ENCODE data around the gene DPP10.

The DPP10 gene

GRCh38 chr2:115491186-115491793 is 1048.8 kb downstream of the DPP10 start:
- no peak overlapping the region for H3K4me3 ChIP-seq (ENCODE audit: control insufficient read depth, low read depth, low read length)
- TF ChIP-seq CTCF (conservative IDR thresholded peaks at IDR 0.05; ENCODE audit: control insufficient read depth, insufficient read depth, low read depth, low read length), result no peak
- no peak for DNase-seq (ENCODE audit: low read depth)

GRCh38 chr2:115505331-115505730 is 1062.9 kb downstream of the DPP10 start:
- no peak overlapping the region for H3K4me3 ChIP-seq (ENCODE audit: control insufficient read depth, low read depth, low read length)
- DNase-seq (ENCODE audit: low read depth), result no peak
- TF ChIP-seq CTCF (conservative IDR thresholded peaks at IDR 0.05; ENCODE audit: control insufficient read depth, insufficient read depth, low read depth, low read length), result no peak

DNA sequence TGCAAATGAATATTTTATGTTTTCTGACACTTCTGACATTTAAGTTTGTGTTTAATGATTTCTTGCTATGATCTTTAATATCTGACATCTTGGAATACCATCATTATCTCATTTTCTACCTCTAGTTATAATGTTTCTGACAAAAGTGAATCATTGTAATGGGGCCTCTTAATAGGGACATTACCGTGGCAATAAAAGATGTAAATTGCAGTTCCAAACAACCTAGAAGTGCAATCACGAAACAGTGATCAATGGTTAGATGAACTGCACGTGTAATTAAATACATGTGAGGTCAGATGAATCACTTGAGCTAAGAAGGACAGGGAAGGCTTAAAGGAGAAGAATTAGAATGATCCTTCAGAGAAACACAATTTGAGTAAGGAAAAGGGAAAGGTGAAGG is 1078.3 kb downstream of the DPP10 start:
- H3K4me3 ChIP-seq (ENCODE audit: control insufficient read depth, low read depth, low read length), result no peak overlapping the region
- TF ChIP-seq CTCF (conservative IDR thresholded peaks at IDR 0.05; ENCODE audit: control insufficient read depth, insufficient read depth, low read depth, low read length), result no peak
- DNase-seq (ENCODE audit: low read depth), result no peak

DNA sequence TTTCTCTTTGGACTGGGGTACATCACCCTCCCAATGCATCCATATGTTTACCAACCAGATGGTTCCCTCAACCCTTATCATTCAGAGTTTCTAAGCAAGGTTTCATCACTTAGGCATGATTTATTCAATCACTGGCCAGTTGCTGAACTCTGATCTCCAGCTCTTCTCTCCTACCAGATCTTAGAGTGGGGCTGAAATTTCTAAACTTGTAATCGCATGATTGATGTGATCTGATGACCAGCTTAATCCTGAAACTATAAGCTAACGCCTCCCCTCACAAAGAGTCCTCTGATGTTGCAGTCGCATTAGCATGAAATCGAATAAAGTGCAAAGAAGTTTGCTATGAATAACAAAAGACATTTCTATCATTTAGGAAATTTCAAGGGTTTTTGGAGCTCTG is 1082.0 kb downstream of the DPP10 start:
- TF ChIP-seq CTCF (conservative IDR thresholded peaks at IDR 0.05; ENCODE audit: control insufficient read depth, insufficient read depth, low read depth, low read length), result no peak
- no peak overlapping the region for H3K4me3 ChIP-seq (ENCODE audit: control insufficient read depth, low read depth, low read length)
- no peak for DNase-seq (ENCODE audit: low read depth)

DNA sequence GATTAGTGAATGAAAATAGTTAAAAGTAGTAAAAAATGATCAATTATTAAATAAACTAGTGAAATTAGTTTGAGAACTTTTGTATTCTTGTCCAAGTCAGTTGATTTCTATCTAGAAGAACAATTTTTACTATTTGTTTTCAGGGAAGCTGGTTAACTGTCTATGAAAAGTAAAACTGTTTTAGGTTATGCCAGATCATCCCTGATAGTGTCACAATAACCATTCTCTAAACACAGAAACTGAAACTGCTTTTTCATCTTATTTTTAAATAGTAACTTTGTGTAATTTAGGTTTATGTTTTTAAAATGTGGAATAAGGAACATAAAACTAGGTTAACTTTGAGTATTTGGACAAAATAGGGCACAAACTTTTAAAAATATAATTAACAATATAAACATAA is 1087.2 kb downstream of the DPP10 start:
- no peak for DNase-seq (ENCODE audit: low read depth)
- no peak overlapping the region for H3K4me3 ChIP-seq (ENCODE audit: control insufficient read depth, low read depth, low read length)
- TF ChIP-seq CTCF (conservative IDR thresholded peaks at IDR 0.05; ENCODE audit: control insufficient read depth, insufficient read depth, low read depth, low read length), result no peak

DNA sequence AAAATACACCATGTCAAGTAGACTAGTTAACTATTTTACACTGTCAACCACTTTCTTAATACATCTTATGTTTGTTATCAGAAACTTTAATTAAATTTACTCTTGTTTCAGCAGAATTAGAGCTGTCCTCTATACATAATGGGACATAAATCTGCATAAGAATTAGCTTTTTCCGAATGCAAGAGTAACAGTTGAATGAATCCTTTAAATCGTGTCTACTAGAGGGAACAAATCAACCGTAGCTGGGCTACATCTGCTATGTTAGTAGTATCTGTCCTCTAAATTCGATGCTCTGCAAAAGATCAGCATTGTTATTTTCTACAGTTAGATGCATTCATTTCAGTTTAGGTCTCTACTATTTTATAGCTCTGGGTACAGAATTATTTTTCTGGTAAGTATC is 1090.6 kb downstream of the DPP10 start:
- DNase-seq (ENCODE audit: low read depth), result no peak
- no peak for TF ChIP-seq CTCF (conservative IDR thresholded peaks at IDR 0.05; ENCODE audit: control insufficient read depth, insufficient read depth, low read depth, low read length)
- no peak overlapping the region for H3K4me3 ChIP-seq (ENCODE audit: control insufficient read depth, low read depth, low read length)

DNA sequence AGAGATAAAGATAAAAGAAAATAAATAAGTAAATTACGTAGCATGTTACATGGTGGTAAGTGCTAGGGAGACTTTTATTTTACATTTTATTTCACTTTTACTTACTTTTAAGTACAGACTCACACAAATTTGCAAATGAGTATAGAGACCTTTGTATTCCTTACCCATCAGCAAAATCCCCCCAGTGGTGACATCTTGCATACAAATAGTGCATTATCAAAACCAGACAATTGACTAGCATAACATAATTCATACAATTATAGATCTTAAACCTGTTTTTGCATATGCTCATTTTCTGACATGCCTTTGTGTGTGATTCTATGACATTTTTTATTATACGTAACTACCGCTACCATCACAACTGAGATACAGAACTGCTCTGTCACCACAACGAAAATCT is 1099.4 kb downstream of the DPP10 start:
- no peak for DNase-seq (ENCODE audit: low read depth)
- no peak overlapping the region for H3K4me3 ChIP-seq (ENCODE audit: control insufficient read depth, low read depth, low read length)
- no peak for TF ChIP-seq CTCF (conservative IDR thresholded peaks at IDR 0.05; ENCODE audit: control insufficient read depth, insufficient read depth, low read depth, low read length)

Measured in fibroblast of mammary gland (primary cell).